ENCODE results near the gene NCCRP1.

Gene NCCRP1

GRCh38 chr19:39157997-39158389 is 38.8 kb upstream of the NCCRP1 start:
- no peak for TF ChIP-seq NFIC (IDR thresholded peaks at IDR 0.05)
- no peak for TF ChIP-seq FOXM1 (IDR thresholded peaks at IDR 0.05; ENCODE audit: borderline replicate concordance, low read depth)
- TF ChIP-seq TCF12 (IDR thresholded peaks at IDR 0.05; ENCODE audit: low read depth), result no peak
- TF ChIP-seq USF1 (IDR thresholded peaks at IDR 0.05), result no peak
- no peak for TF ChIP-seq CREB1 (IDR thresholded peaks at IDR 0.05; ENCODE audit: low read depth)
- TF ChIP-seq EP300 (IDR thresholded peaks at IDR 0.05; ENCODE audit: borderline replicate concordance), result no peak
- TF ChIP-seq YY1 (IDR thresholded peaks at IDR 0.05; ENCODE audit: low read depth), result no peak

GRCh38 chr19:39158646-39159260 is 38.0 kb upstream of the NCCRP1 start:
- TF ChIP-seq MAX (IDR thresholded peaks at IDR 0.05) (no peak), CEBPB (IDR thresholded peaks at IDR 0.05) (no peak), TEAD4 (IDR thresholded peaks at IDR 0.05) (no peak), EP300 (IDR thresholded peaks at IDR 0.05; ENCODE audit: borderline replicate concordance) (no peak), EGR1 (IDR thresholded peaks at IDR 0.05) (no peak), CREB1 (IDR thresholded peaks at IDR 0.05; ENCODE audit: low read depth) (no peak), ZBTB7A (IDR thresholded peaks at IDR 0.05; ENCODE audit: low read depth) (no peak)

- TF ChIP-seq REST (IDR thresholded peaks at IDR 0.05; ENCODE audit: low read depth) (no peak), TAF1 (IDR thresholded peaks at IDR 0.05; ENCODE audit: low read depth) (no peak), EP300 (IDR thresholded peaks at IDR 0.05; ENCODE audit: borderline replicate concordance) (no peak), NFIC (IDR thresholded peaks at IDR 0.05) (no peak)
Observed at GRCh38 chr19:39160523-39160861, 36.3 kb upstream of the NCCRP1 start.

GRCh38 chr19:39160889-39161672 is 35.7 kb upstream of the NCCRP1 start:
- TF ChIP-seq REST (IDR thresholded peaks at IDR 0.05; ENCODE audit: low read depth) (no peak), RAD21 (IDR thresholded peaks at IDR 0.05; ENCODE audit: low read depth) (no peak), YY1 (IDR thresholded peaks at IDR 0.05; ENCODE audit: low read depth) (no peak), CREB1 (IDR thresholded peaks at IDR 0.05; ENCODE audit: low read depth) (no peak), TEAD4 (IDR thresholded peaks at IDR 0.05) (no peak), FOXM1 (IDR thresholded peaks at IDR 0.05; ENCODE audit: borderline replicate concordance, low read depth) (no peak), EP300 (IDR thresholded peaks at IDR 0.05; ENCODE audit: borderline replicate concordance) (no peak), USF1 (IDR thresholded peaks at IDR 0.05) (no peak), TAF1 (IDR thresholded peaks at IDR 0.05; ENCODE audit: low read depth) (no peak), EGR1 (IDR thresholded peaks at IDR 0.05) (no peak), TCF12 (IDR thresholded peaks at IDR 0.05; ENCODE audit: low read depth) (no peak), ZBTB7A (IDR thresholded peaks at IDR 0.05; ENCODE audit: low read depth) (no peak), MAX (IDR thresholded peaks at IDR 0.05) (no peak), CEBPB (IDR thresholded peaks at IDR 0.05) (no peak), NFIC (IDR thresholded peaks at IDR 0.05) (no peak)

GRCh38 chr19:39162441-39163043 is 34.2 kb upstream of the NCCRP1 start:
- TF ChIP-seq TCF12 (IDR thresholded peaks at IDR 0.05; ENCODE audit: low read depth), result no peak
- no peak for TF ChIP-seq CEBPB (IDR thresholded peaks at IDR 0.05)
- TF ChIP-seq FOXM1 (IDR thresholded peaks at IDR 0.05; ENCODE audit: borderline replicate concordance, low read depth), result no peak

GRCh38 chr19:39163621-39164020 is 33.1 kb upstream of the NCCRP1 start:
- no peak for TF ChIP-seq USF1 (IDR thresholded peaks at IDR 0.05)
- no peak for TF ChIP-seq RAD21 (IDR thresholded peaks at IDR 0.05; ENCODE audit: low read depth)
- TF ChIP-seq REST (IDR thresholded peaks at IDR 0.05; ENCODE audit: low read depth), result no peak
- TF ChIP-seq EP300 (IDR thresholded peaks at IDR 0.05; ENCODE audit: borderline replicate concordance), result no peak
- TF ChIP-seq NFIC (IDR thresholded peaks at IDR 0.05), result no peak
- TF ChIP-seq TAF1 (IDR thresholded peaks at IDR 0.05; ENCODE audit: low read depth), result no peak
